ENCODE results near the gene AASS.

DNA sequence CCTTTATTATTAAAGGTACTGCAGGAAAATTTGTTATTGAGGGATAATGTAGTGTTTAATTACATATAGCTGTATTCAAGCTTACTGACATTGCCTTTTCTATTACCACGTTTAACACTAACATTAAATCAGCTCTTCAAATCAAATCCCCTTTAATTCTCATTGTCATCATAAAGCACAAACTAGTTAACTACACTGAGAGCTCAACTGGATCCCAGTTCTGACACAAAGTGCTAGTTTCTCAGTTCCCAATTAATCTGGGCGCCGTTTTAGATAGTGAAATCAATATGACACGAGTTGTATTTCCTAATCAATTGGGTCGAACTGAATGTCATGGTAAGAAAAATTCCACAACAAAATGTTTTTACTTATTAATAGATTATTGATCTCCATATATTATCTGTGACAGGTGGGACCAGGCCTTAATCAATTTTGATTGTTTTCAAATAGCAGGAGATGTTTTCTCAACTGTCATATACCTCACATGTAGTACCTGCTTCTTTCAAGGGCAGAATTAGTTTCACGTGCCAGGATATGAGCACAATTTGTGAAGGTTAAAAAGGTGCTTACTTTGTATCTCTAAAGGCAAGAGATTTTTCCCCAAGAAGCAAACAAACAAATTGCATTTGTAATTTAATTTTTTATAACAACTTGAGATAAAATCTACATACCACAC, 71.0 kb downstream of the AASS start:
- TF ChIP-seq, protein P1, sequence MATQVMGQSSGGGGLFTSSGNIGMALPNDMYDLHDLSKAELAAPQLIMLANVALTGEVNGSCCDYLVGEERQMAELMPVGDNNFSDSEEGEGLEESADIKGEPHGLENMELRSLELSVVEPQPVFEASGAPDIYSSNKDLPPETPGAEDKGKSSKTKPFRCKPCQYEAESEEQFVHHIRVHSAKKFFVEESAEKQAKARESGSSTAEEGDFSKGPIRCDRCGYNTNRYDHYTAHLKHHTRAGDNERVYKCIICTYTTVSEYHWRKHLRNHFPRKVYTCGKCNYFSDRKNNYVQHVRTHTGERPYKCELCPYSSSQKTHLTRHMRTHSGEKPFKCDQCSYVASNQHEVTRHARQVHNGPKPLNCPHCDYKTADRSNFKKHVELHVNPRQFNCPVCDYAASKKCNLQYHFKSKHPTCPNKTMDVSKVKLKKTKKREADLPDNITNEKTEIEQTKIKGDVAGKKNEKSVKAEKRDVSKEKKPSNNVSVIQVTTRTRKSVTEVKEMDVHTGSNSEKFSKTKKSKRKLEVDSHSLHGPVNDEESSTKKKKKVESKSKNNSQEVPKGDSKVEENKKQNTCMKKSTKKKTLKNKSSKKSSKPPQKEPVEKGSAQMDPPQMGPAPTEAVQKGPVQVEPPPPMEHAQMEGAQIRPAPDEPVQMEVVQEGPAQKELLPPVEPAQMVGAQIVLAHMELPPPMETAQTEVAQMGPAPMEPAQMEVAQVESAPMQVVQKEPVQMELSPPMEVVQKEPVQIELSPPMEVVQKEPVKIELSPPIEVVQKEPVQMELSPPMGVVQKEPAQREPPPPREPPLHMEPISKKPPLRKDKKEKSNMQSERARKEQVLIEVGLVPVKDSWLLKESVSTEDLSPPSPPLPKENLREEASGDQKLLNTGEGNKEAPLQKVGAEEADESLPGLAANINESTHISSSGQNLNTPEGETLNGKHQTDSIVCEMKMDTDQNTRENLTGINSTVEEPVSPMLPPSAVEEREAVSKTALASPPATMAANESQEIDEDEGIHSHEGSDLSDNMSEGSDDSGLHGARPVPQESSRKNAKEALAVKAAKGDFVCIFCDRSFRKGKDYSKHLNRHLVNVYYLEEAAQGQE (tag by site-specific recombination; IDR thresholded peaks at IDR 0.05): no peak
- no peak for TF ChIP-seq IKZF3 (tag by site-specific recombination; IDR thresholded peaks at IDR 0.05)
- TF ChIP-seq, protein P2, sequence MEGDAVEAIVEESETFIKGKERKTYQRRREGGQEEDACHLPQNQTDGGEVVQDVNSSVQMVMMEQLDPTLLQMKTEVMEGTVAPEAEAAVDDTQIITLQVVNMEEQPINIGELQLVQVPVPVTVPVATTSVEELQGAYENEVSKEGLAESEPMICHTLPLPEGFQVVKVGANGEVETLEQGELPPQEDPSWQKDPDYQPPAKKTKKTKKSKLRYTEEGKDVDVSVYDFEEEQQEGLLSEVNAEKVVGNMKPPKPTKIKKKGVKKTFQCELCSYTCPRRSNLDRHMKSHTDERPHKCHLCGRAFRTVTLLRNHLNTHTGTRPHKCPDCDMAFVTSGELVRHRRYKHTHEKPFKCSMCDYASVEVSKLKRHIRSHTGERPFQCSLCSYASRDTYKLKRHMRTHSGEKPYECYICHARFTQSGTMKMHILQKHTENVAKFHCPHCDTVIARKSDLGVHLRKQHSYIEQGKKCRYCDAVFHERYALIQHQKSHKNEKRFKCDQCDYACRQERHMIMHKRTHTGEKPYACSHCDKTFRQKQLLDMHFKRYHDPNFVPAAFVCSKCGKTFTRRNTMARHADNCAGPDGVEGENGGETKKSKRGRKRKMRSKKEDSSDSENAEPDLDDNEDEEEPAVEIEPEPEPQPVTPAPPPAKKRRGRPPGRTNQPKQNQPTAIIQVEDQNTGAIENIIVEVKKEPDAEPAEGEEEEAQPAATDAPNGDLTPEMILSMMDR (tag by site-specific recombination; IDR thresholded peaks at IDR 0.05): no peak
